G401.6 (cell line): Measurements from ENCODE around the gene CAMTA1.
"Not testable (repeated sequence)": the region's sequence is repeated elsewhere in the genome, so short reads cannot be mapped to it uniquely, and the experiment has no call there.

Source experiments
- FAIRE-seq: peaks from 2 replicates; lab custom pipeline; 2012; peaks lifted over from hg19 to GRCh38; lab: Jason Lieb, UNC

Gene CAMTA1

GRCh38 chr1:7417618-7418017, 632.4 kb downstream of the CAMTA1 start:
- FAIRE-seq = not testable (repeated sequence)

DNA sequence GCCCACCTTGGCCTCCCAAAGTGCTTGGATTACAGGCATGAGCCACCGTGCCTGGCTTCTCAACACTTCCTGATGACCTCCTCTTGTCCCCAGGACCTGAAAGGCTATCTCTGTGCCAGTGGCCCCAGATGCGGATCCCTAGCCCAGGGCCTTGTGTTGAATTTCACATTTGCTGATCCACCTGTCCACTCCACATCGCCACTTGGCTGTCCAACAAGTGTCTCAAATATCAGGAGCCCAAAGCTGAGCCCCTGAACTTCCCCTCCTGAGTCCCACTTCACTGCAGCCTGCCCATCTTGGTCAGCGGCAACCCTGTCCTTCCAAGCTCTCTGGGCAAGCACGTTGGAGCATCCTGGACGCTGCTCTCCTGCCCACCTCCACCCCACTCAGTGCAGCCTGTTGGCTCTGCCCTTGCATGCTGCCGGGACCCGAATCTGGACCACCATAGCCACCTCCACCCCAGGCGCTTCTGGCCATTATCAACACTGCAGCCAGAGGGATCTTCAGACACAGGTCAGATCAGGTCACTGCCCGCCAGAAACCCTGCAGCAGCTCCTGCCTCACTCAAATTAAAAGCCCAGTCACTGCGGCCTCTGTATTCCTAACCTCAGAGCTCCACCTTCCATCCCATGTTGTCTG, 633.3 kb downstream of the CAMTA1 start:
- FAIRE-seq = no peak

DNA sequence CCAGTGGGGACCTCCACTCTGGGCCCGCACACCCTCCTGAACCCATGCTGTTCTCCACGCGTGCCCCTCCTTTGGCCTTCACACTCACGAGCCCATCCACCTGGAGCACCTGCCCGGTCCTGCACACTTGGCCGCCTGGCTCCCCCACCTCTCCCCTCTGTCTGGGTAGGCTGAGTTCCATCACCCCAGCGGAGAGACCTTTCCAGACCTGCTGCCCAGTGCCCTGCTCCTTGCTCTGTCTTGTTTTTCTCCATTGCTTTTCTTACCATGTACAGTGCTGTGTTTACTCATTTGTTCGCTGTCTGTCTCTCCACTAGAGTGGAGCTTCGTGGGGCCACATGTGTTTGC, 634.8 kb downstream of the CAMTA1 start:
- FAIRE-seq = no peak

DNA sequence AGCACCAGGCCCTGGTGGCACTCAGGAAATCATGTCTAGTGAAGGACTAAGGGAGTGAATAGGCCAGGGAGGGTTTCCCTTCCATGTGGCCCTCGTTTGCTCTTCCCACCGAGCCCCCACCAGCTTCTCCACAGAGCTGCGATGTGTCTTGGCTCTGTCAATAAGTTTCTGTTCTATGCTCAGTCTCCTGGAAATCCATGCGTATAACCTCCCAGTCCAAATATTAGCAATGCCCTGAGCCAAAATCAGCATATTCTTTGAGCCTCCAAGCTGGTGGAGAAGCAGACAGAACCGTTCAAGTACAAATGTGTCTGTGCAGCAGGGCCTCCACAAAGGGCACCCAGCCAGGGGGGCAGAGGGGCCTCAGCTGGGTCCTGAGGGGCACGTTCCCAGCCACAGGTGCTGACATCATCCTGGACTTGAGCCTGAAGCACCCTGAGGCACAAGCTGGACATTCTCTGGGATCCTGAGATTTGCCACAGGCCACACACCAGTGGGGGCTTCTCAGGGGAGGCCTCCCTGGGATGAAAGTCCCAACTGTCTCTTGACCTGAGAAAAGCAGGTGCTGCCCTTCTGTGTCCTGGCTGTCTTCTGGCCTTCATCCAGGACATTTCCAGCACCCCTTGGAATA, 635.3 kb downstream of the CAMTA1 start:
- no peak for FAIRE-seq

GRCh38 chr1:7421471-7422075, 636.3 kb downstream of the CAMTA1 start:
- FAIRE-seq = no peak

DNA sequence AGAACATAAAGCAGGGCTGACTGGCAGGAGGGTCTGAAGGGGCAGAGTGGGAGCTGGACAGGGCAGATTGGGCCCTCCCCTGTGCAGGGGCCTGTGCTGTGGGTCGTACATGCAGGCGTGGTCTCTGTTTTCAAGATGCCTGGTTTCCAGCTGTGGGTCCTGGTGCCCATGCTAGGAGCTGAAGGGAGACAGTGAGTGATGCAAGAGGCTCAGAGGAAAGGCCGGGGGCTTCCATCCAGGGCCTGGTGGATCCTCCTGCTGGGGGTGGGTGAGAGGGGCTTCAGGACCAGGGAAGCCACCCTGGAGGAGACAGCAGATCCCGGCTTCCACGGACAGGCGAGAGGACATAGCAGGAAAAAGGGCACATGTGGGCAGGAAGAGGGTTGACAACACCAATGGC, 636.8 kb downstream of the CAMTA1 start:
- FAIRE-seq = no peak

- FAIRE-seq = no peak
These were observed 637.3 kb downstream of the CAMTA1 start for GRCh38 chr1:7422561-7422960.

DNA sequence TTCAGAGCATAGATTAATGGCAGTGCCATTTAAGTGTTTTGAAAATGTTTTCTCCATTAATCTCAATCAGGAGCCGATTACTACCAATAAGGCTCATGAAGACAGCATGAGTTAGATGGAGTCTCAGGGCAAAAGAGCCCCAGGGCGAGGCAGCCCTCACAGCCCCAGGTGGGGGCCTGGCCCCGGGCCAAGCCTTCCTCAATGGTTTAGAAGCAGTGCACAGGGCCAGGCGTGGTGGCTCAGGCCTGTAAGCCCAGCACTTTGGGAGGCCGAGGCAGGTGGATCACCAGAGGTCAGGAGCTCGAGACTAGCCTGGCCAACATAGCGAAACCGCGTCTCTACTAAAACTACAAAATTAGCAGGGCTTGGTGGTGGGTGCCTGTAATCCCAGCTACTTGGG, 637.7 kb downstream of the CAMTA1 start:
- FAIRE-seq = no peak

- no peak for FAIRE-seq
These were observed 639.2 kb downstream of the CAMTA1 start for GRCh38 chr1:7424352-7424890.

- no peak for FAIRE-seq
These were observed 640.0 kb downstream of the CAMTA1 start for GRCh38 chr1:7425229-7425628.

- no peak for FAIRE-seq
These were observed 640.5 kb downstream of the CAMTA1 start for GRCh38 chr1:7425771-7426170.

DNA sequence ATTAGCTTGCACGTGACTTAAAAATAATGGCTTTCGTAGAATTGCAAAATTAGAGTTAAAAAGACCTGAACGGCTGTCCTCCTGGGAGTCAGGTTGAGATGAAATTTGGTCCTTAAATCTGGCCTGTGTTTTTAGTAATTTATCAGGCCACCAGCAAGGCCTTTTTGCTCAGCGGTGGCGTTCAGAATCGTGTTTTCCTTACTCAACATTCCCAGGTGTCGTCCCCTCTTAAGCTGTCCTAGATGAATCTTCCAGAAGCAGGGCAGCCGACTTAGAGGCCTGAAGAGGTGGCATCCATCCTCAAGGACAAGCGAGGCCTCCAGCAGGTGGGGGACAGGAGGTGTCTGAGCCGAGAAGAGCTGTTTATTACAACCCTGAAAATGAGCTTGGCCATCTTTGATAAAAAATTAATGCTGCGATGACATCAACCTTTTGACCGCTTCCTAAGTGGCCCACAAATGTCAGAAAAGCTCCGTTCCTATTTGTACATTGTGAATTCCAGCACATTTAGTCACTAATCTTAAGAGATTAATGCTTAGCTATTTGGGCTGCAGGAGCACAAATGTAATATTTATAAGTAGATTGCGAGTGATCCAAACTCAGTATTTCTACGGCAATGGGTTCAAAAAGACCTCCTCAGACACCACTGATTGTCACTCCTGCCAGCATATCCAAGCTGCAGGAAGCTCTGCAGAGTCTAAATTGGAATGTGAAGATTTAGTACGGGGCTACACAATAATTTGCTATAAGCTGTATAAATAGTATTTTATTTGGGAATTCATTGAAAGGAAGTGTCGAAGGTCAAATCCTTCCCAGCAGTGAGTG, 641.7 kb downstream of the CAMTA1 start:
- FAIRE-seq = no peak

GRCh38 chr1:7427605-7428300, 642.5 kb downstream of the CAMTA1 start:
- no peak for FAIRE-seq

DNA sequence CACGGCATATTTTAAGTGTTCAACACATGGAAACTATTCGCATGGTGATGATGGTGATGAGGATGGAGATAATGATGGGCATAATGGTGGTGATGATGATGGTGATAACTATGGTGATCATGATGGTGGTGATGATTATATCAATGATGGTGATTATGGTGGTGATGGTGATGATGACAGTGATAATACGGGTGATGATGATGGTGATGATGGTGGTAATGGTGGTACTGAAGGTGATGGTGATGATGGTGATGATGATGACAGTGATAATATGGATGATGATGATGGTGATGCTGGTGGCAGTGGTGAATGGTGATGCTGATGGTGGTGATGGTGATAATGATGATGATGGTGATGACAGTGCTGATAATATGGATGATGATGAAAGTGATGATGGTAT, 644.0 kb downstream of the CAMTA1 start:
- FAIRE-seq = no peak

DNA sequence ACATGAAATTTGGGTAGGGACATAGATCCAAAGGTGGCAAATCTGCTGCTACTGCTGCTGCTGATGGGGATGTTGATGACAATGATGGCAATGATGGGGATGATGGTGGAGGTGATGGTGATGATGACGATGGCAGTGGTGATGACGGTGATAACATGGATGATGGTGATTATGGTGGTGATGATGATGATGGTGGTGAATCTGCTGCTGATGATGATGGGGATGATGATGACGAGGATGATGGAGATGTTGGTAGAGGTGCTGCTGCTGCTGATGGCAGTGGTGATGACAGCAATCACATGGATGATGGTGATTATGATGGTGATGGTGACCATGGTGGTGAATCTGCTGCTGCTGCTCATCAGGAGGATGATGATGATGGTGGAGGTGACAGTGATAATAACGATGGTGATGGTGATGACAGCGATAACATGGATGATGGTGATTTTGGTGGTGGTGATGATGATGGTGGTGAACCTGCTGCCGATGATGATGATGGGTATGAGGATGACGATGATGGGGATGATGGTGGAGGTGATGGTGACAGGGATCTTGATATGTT, 644.9 kb downstream of the CAMTA1 start:
- no peak for FAIRE-seq

DNA sequence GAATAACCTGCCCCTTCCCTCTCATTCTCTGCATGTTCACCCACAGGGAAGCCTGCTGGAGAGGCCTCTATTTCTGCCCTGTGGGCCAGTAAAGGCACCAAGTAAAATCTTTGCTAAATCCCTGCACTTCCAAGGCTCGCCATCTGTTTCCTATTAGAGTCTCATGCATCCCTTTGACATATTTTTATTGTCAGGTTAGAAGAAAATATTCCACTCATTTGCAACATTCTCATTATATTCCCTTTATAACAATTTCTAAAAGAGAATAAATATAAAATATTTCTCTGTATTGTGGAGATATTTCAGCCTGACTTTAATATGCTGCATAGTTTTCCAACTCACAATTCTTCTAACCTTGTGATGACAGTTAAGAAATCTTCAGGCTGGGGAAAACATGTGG, 645.4 kb downstream of the CAMTA1 start:
- FAIRE-seq = no peak

- no peak for FAIRE-seq
These were observed 647.0 kb downstream of the CAMTA1 start for GRCh38 chr1:7432102-7432899.

- no peak for FAIRE-seq
These were observed 647.7 kb downstream of the CAMTA1 start for GRCh38 chr1:7432900-7433380.

DNA sequence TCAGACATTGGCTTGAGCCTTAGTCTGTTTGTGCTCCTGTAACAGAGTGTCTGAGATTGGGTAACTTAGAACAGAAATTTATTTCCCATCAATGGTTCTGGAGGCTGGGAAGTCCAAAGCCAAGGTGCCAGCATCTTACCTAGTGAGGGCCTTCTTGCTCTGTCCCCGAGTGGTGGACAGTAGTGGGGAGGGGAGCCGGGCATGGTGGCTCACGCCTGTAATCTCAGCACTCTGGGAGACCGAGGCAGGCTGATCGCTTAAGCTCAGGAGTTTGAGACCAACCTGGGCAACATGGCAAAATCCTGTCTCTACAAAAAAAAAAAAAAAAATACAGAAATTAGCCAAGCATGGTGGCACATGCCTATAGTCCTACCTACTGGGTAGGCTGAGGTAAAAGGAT, 649.3 kb downstream of the CAMTA1 start:
- no peak for FAIRE-seq

GRCh38 chr1:7435276-7436055, 650.2 kb downstream of the CAMTA1 start:
- FAIRE-seq = no peak
